C1 segment of cervical spinal cord (tissue), 14 donors: ENCODE measurements around the gene FREM2.

Source experiments
- DNase-seq, 14 donors: peaks; one replicate each; lab custom pipeline; 2025; lab: John Stamatoyannopoulos, UW

Gene FREM2

GRCh38 chr13:38758277-38758676 is 71.4 kb downstream of the FREM2 start:
- DNase-seq: no peak

GRCh38 chr13:38759390-38759789 is 72.5 kb downstream of the FREM2 start:
- DNase-seq: no peak

GRCh38 chr13:38763446-38764381 is 76.8 kb downstream of the FREM2 start:
- DNase-seq: peak in 4 of 14 donors; percentile 0 to 34 (median 4)

- DNase-seq: no peak
Observed at GRCh38 chr13:38766799-38767198, 79.9 kb downstream of the FREM2 start.

DNA sequence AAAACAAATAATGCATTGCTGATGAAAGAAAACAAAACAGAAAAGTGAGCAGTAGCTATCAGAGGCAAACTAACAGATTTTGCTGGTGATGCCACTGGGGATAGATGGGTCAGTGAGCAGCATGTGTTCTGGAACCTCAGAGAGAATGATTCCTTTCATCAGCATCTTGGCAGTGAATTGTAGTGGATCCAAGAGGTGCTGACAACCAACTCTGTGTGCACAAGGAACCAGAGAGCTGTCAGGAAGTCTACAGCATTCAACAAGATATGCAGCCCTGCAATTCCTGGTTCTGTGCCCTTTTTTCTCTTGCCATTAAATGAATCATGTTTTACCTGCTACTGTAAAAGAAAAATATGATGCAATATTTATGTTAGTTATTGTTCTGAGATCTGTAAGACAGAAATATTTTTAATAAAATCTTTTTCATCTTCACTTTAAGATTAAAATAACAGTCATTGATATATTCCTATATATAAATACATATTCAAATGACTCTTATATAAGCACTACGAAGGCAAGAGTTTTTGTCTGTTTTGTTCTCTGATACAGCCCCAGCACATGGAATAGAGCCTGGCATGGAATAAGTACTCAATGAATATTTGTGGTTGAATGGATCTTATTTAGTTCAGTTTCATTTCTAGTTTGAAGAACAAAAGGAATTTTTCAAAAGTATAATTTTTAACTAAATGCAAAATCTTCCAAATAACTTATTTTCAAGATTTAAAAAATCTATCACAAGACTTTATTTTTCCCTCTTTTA is 80.8 kb downstream of the FREM2 start:
- peak in 12 of 14 donors; percentile 3 to 57 (median 20) for DNase-seq

DNA sequence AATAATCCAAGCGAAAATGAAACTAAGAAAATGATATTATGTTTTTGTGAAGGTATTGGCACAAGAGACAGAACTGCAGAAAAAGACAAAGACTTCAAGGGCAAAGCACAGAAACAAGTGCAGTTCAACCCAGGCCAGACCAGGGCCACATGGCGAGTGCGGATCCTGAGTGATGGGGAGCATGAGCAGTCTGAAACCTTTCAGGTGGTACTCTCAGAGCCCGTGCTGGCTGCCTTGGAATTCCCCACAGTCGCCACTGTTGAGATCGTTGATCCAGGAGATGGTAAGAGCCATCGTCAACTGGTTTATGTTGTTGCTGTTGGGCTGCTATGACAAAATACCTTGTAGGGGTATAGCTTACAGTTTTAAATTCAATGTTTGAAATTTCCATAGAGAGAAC is 82.6 kb downstream of the FREM2 start:
- DNase-seq: no peak

DNA sequence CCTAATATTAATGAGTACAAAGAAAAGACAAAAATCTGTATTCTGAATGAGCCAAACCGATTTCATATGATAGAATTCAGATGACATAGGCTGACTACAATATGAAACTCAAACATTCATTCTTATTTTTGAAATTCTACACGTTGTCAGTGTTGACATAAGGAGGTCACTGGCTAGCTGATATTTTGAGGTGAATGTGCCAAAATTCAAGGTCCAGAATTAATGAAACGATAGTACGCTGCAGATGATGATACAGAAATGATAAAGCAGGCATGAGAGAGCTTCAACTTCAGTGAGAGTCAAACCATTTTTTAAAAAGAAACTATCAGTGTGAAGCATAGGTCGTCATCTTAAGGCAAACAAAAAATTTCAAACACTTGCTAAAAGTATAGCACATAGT is 88.2 kb downstream of the FREM2 start:
- no peak for DNase-seq

GRCh38 chr13:38777347-38778119 is 90.7 kb downstream of the FREM2 start:
- no peak for DNase-seq

GRCh38 chr13:38781539-38781938 is 94.7 kb downstream of the FREM2 start:
- DNase-seq: no peak

- no peak for DNase-seq
Observed at GRCh38 chr13:38784036-38784880, 97.4 kb downstream of the FREM2 start.

- DNase-seq: no peak
Observed at GRCh38 chr13:38785042-38785441, 98.2 kb downstream of the FREM2 start.

DNA sequence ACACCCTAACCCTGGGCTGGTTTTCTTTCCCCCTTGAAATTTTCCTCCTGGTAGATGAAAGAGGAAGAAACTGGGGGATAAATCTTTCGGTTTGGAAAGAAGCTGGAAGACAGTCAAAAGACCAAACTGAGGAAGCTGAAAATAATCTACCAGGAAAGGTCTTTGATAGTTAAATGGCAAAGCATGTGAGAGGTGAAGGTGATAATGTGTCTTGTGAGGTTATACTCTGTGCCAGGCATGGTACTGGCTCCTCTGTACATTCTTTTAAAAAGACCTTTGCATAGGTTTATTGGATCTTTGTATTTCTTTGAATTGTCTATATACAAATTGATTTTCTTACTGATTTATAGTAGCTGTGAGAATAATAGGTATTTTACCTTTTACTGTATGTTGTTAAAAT is 98.6 kb downstream of the FREM2 start:
- DNase-seq: no peak

GRCh38 chr13:38787550-38787949 is 100.7 kb downstream of the FREM2 start:
- DNase-seq: no peak

DNA sequence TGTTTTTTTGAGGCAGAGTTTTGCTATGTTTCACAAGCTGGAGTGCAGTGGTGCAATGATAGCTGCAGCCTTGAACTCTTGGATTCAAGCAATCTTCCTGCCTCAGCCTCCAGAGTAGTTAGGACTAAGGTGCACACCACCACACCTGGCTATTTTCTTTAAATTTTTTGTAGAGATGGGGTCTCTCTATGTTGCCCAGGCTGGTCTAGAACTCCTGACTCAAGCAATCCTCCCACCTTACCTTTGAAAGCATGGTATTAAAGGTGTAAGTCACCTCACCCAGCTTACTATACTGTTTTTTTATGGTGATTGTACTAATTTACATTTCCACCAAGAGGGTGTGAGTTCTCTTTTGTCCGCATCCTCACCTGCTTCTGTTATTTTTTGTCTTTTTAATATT is 110.0 kb downstream of the FREM2 start:
- DNase-seq: no peak

GRCh38 chr13:38803531-38803930 is 116.7 kb downstream of the FREM2 start:
- no peak for DNase-seq

- DNase-seq: no peak
Observed at GRCh38 chr13:38804061-38804460, 117.2 kb downstream of the FREM2 start.

- DNase-seq: peak in 1 of 14 donors; percentile 3
Observed at GRCh38 chr13:38804536-38804935, 117.7 kb downstream of the FREM2 start.

- DNase-seq: no peak
Observed at GRCh38 chr13:38814331-38814730, 127.5 kb downstream of the FREM2 start.

DNA sequence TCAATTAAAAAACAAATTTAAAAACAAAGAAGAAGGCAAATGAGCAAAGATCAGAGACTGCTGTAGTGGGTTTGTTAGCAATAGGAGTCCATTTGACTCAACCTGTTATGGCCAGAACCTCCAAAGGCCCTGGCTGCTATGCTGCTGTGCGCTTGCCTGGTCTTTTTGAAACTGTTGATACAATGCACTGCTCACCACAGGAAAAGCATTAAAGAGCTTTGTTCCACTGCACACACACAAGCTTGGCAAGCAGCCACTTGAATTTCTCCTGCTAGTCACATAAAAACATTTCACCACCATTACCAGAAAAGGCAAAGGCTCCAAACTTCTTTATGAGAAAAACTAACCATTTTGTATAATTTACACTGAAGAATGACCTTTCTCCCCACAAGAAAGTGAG is 132.2 kb downstream of the FREM2 start:
- DNase-seq: peak in 7 of 14 donors; percentile 7 to 49 (median 26)

DNA sequence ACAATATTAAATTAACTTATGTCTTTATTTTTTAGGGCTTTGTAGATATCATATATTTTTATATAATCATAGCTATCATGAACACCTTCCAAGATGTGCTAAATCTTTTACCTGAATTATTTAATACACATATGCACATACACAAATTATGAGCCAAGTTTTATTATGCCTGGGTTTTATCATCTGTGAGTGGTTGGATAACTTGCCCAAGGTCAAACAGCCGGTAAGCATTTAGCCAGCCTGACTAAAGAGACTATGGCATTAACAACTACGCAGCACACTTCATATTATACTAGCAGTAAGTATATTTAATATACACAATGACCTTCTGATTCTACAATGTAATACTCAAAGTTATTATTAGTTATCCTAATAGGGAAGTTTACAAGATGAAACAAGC is 132.7 kb downstream of the FREM2 start:
- DNase-seq: no peak
